DMS79 (cell line): ENCODE measurements around the gene FAM219B.
"Not testable (repeated sequence)": the region's sequence is repeated elsewhere in the genome, so short reads cannot be mapped to it uniquely, and the experiment has no call there.

Source experiments
- DNase-seq: peaks from one replicate; lab custom pipeline; 2025; lab: John Stamatoyannopoulos, UW

FAM219B gene

DNA sequence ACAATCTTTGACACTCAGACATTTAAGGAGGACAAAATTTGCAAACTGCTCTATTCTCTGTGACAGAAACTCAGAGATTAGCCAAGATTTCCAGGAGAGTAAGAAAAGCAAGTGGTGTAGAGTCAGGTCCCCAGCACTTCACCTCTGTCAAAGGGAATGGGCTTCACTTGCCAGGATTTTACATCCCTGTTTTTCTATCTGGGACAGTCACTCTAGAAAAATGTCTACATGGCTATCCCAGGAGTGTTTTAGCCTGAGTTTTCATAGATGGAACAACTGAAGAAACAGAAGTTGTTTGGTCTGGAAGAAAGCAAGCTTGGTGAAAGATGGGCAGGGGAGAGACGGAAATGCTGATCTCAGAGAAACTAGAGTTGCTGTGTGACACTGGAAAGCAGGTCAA lies 3.0 kb downstream of the FAM219B start:
- no peak for DNase-seq

DNA sequence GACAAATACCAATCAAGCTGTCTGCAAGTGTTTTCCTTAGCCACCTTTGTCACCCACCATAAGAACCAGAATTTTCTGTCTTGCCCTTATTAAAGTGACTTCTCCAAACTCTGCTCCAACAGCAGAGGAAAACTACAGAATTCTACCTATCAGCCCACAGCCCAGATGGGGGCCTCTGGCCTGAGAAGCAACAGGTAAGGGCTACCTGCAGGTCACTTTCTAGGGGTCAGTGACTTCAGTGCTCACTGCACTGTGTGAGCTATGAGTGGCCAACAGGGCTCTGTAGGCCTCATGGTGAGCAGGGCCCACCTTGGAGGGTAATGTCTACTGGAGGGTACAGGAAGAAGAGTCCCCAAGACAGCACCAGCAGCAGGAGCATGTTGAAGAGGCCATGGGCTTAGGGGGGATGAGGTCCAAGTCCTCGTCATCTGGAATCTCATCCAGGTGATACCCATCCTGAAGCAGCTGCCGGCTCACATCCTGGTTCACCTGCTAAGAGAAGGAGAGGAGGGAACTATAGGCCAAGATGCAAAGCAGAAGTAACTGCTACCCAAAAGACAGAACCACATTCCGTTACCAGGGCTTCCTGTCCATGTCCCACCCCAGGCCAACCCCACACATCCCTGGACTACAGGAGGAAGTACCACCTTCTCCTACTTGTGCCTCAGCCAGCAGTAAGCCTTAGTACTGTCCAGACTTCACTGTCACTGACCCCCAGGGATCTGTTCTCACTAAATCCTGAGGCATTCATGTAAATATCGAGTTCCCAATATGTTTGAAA lies 4.2 kb downstream of the FAM219B start:
- DNase-seq: no peak

GRCh38 chr15:74901612-74902063 lies 5.0 kb downstream of the FAM219B start:
- no peak for DNase-seq

DNA sequence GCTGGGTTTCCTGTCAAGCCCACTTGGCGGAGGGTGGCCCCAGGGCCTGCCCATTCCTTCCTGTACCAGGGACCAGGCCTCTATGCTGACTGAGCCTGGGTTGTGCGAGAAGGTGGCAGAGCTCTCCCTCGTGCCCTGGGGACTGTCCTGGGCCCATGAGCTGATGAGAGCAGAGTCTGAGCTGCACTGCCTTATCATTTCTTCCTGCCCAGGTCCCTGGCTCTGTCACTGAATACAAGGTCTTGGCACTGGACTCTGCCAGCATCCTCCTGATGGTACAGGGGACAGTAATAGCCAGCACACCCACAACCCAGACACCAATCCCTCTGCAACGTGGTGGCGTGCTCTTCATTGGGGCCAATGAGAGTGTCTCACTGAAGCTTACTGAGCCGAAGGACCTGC lies 9.3 kb downstream of the FAM219B start:
- no peak for DNase-seq

DNA sequence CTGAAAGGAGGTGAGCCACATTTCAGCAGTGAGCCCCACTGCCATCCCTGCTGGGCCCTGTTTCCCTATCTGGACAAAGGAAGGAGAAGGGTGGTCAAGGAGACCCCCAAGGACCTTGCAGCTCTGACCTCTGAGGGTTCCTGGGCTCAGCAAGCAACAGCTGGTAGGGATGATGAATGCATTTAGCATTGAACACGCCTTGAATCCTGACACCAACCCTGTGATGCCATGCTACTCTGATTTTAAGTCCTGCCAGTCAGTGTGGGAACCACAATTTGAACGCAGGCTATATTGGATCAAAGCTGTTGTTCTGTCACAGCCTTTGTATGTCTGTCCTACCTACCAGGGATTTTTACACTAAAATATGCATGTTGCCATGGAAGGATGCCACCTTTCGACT lies 10.3 kb downstream of the FAM219B start:
- no peak for DNase-seq

DNA sequence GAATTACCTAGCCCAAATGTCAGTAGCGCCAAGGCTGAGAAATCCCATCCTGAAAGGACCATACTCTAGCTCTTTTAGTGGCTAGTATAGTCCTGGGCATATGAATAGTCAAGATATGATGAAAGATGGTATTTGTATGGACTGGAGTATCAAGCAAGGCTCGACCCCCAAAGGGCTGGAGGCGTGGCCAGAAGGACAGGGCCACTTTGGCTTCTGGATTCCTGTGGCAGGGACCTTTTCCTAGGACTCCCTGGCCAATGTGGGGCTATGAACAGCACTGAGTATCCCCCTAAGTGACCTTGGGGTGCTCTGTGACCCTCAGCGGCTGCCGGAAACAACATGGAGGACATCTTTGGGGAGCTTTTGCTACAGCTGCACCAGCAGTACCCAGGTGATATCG lies 10.8 kb downstream of the FAM219B start:
- DNase-seq: no peak

DNA sequence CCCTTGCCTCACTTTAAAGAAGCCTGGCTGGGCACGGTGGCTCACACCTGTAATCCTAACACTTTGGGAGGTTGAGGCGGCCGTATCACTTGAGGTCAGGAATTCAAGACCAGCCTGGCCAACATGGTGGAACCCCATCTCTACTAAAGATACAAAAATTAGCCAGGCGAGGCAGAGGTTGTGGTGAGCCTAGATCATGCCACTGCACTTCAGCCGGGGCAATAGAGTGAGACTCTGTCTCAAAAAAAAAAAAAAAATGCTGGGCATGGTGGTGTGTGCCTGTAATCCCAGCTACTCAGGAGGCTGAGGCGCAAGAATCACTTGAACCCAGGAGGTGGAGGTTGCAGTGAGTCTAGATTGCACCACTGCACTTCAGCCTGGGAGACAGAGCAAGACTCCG lies 12.3 kb downstream of the FAM219B start:
- DNase-seq: not testable (repeated sequence)

DNA sequence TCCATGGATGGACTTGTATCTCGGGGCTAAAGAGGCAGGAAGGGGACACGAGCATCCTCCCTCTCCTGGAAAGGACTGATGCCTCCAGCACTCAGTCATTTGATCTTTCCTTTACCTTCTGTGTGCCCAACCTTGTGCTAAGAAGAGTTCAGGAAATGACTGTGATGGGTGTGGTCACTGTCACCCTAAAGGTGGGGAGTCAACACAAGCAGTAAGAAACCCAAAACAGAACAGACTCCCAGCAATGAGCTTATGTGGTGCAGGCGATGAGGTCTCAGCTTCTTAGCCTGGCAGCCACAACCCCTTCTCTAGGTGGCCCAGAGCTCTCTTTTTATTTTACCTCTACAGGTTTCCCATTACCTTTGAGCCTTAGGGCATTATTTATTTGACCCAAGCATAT lies 13.0 kb downstream of the FAM219B start:
- DNase-seq: no peak

- no peak for DNase-seq
These were observed 13.7 kb downstream of the FAM219B start for GRCh38 chr15:74892931-74893330.

DNA sequence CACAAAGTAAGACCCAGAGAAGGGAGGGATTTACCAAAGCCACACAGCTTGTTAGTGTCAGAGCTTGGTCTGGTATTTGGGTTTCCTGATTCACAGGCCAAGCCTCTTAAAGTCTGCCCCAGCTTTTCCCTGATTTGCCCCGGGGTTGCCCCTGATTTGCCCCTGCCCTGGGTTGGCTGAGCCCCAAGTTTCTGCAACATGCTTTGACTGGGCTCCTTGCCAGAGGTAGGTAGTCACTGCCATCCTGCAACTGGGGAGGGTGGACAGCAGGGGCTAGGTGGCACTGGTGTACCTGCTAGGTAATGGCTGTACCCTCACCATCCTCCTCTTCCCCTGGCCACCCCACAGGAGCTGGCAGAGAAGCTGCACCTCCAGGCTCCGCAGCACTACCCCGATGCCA lies 14.3 kb downstream of the FAM219B start:
- DNase-seq: no peak

- no peak for DNase-seq
These were observed 15.2 kb downstream of the FAM219B start for GRCh38 chr15:74891469-74891868.

GRCh38 chr15:74890665-74890960 lies 16.0 kb downstream of the FAM219B start:
- DNase-seq: no peak

- peak; percentile 44 for DNase-seq
These were observed 16.6 kb downstream of the FAM219B start, which contains the start of gene MPI for GRCh38 chr15:74889883-74890664. Gene MPI, plus strand, starts transcription at chr15:74890042. Its CDS starts 32 bp downstream, at chr15:74890074.

GRCh38 chr15:74889390-74889882 lies 17.2 kb downstream of the FAM219B start:
- DNase-seq: no peak

DNA sequence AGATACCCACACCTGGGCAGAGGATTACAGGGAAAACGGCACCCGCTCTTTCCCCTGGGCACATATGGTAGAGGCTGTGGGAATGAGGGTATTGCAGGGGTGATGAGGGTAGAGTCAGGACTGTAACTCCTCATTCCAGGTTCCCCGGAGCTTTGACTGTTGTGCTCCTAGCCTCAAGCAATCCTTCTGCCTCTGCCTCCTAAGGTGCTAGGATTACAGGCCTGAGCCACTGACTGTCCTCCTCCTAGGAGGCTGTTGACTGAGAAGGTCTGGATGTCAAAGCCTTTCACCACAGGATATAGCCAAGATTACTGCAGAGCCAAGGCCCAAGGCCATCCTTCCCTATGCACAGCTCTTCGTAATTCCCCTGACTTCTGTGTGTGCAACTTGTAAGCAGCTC lies 17.9 kb downstream of the FAM219B start:
- no peak for DNase-seq

DNA sequence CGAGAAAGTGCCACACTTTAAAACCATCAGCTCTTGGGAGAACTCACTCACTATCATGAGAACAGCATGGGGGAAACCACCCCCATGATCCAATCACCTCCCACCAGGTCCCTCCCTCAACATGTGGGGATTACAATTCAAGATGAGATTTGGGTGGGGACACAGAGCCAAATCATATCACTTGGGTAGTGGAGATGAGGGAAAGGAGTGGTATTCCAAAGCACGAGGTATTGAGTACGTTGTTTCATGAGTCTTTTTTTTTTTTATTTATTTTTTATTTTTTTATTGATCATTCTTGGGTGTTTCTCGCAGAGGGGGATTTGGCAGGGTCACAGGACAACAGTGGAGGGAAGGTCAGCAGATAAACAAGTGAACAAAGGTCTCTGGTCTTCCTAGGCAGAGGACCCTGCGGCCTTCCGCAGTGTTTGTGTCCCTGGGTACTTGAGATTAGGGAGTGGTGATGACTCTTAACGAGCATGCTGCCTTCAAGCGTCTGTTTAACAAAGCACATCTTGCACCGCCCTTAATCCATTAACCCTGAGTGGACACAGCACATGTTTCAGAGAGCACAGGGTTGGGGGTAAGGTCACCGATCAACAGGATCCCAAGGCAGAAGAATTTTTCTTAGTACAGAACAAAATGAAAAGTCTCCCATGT lies 19.0 kb downstream of the FAM219B start:
- not testable (repeated sequence) for DNase-seq

DNA sequence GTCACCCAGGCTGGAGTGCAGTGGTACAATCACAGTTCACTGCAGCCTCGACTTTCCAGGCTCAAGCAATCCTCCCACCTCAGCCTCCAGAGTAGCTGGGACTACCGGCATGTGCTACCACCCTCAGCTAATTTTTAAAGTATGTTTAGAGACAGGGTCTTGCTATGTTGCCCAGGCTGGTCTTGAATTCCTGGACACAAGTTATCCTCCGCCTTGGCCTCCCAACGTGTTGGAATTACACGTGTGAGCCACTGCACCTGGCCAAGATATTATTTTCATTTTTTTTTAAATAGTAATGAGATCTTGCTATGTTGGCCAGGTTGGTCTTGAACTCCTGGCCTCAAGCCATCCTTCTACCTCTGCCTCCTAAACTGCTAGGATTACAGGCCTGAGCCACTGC lies 21.2 kb downstream of the FAM219B start:
- no peak for DNase-seq

DNA sequence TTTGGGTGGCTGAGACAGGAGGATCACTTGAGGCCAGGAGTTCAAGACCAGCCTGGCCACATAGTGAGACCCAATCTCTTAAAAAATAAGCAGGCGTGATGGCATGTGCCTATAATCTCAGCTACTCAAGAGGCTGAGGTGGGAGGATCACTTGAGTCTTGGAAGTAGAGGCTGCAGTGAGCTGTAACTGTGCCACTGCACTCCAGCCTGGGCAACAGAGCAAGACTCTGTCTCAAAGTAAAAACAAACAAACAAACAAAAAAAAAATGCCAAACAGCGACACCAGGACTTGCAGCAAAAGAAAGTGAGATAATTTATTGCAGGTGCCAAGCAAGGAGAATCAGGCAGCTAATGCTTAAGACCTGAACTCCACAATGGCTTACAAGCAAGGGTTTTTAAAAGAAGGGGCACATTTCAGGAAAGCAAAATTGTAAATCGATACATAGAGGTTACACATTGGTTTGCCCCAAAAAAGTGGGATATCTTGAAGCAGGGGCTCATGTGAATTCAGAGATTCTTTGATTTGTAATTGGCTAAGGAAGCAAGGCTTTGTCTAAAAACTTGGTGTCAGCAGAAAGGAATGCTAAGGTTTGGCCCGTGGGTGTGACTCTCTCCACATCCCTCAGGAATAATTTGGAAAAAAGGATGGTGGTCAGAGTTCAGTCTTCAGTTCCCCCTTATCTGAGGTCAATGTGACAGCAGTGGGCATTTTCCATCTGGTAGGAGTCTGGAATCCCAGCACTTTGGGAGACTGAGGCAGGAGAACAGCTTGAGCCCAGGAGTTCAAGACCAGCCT lies 22.0 kb downstream of the FAM219B start:
- no peak for DNase-seq

DNA sequence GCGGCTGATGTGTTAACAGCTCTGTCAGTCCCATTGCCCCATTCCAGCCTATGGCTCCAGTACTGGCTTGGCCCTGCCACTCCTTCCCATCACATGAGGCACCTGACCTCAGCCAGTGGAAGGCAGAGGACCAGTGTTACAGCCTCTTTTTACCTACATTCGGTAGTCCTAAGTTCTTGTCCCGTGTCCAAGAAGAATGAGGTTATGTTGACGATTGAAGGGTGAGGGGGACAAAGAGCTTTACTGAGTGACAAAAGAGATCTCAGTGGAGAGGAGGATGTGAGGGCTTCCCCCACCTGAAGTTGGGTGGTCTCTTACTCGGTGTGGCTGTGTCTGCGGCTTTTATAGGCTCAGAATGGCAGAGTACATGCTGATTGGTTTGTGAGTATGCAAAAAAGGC lies 24.1 kb downstream of the FAM219B start:
- DNase-seq: no peak

GRCh38 chr15:74878273-74878672 lies 28.4 kb downstream of the FAM219B start:
- no peak for DNase-seq

GRCh38 chr15:74873756-74874424 lies 32.8 kb downstream of the FAM219B start:
- no peak for DNase-seq
